Measurements from ENCODE around the gene SPSB3.

SPSB3 gene

GRCh38 chr16:1776991-1777374, 5.4 kb downstream of the SPSB3 start:
- no peak overlapping the region for H3K4me3 ChIP-seq (ENCODE audit: low read depth, low read length)
- TF ChIP-seq CTCF (IDR thresholded peaks at IDR 0.05; ENCODE audit: insufficient read depth, low read length, missing control alignments), result no peak
- ChIA-PET CTCF (interaction anchor here (2.6 kb wide), 1 partner anchor 152 kb away, joined by 6 read pairs; no protein-coding TSS in a partner anchor), POLR2A (no interaction called here)
- DNase-seq (ENCODE audit: low read depth, low spot score), result no peak

- CTCF ChIA-PET, result no interaction called here
- H3K4me3 ChIP-seq (ENCODE audit: low read depth, low read length), result no peak overlapping the region
- POLR2A ChIA-PET, result no interaction called here
- TF ChIP-seq CTCF (IDR thresholded peaks at IDR 0.05; ENCODE audit: insufficient read depth, low read length, missing control alignments), result no peak
- no peak for DNase-seq (ENCODE audit: low read depth, low spot score)
Observed at GRCh38 chr16:1776672-1776955, 5.8 kb downstream of the SPSB3 start.

- H3K4me3 ChIP-seq (ENCODE audit: low read depth, low read length), result no peak overlapping the region
- CTCF ChIA-PET, result interaction anchor here (3.0 kb wide), 1 partner anchor 70 kb away, joined by 13 read pairs; the partner anchor contains the start of gene MAPK8IP3
- POLR2A ChIA-PET, result interaction anchor here (0.7 kb wide), 1 partner anchor 189 kb away, joined by 3 read pairs; the partner anchor contains the start of gene RPS2
- DNase-seq (ENCODE audit: low read depth, low spot score), result no peak
- TF ChIP-seq CTCF (IDR thresholded peaks at IDR 0.05; ENCODE audit: insufficient read depth, low read length, missing control alignments), result no peak
Observed at GRCh38 chr16:1775846-1776671, 6.3 kb downstream of the SPSB3 start.

GRCh38 chr16:1775006-1775845, 7.1 kb downstream of the SPSB3 start:
- DNase-seq (ENCODE audit: low read depth, low spot score), result no peak
- POLR2A ChIA-PET, result interaction anchor here (0.7 to 1.2 kb wide), 3 partner anchors 68 to 190 kb away, joined by 3 read pairs; partner anchors contain the start of gene RPS2
- no peak for TF ChIP-seq CTCF (IDR thresholded peaks at IDR 0.05; ENCODE audit: insufficient read depth, low read length, missing control alignments)
- CTCF ChIA-PET, result interaction anchor here (0.8 to 3.0 kb wide), 3 partner anchors 12 to 157 kb away, joined by 3 to 13 read pairs (median 3); partner anchors contain the start of gene MAPK8IP3
- H3K4me3 ChIP-seq (ENCODE audit: low read depth, low read length), result no peak overlapping the region

GRCh38 chr16:1774448-1774780, 8.0 kb downstream of the SPSB3 start:
- H3K4me3 ChIP-seq (ENCODE audit: low read depth, low read length), result peak overlapping the region; percentile 81
- ChIA-PET POLR2A (interaction anchor here (1.2 to 1.4 kb wide), 2 partner anchors 8 to 67 kb away, joined by 3 to 9 read pairs; partner anchors contain the start of genes NUBP2 and SPSB3), CTCF (interaction anchor here (0.8 to 3.0 kb wide), 6 partner anchors 8 to 165 kb away, joined by 3 to 13 read pairs (median 6); partner anchors contain the start of genes FAHD1, MAPK8IP3, NUBP2 and SPSB3)
- no peak for DNase-seq (ENCODE audit: low read depth, low spot score)
- no peak for TF ChIP-seq CTCF (IDR thresholded peaks at IDR 0.05; ENCODE audit: insufficient read depth, low read length, missing control alignments)
